PC-3 (cell line): ENCODE measurements around the gene EIF5AL1. TPM values are rescaled to one million over a fixed set of nuclear protein-coding genes. Genes with fewer than 3 reads are reported as not detected.
"Not testable (repeated sequence)": the region's sequence is repeated elsewhere in the genome, so short reads cannot be mapped to it uniquely, and the experiment has no call there.

ENCODE experiments used
- ATAC-seq: fragments of 200-7000 bp; cut with Tn5 transposase; 2 replicates; pipeline ENCODE4 v1.9.1; 2020; ENCODE audit warnings: mild to moderate bottlenecking, moderate library complexity
- BruUV-seq: library from RNA; stranded (reverse); fragments of 400-500 nt; replicated peaks from 2 replicates; lab custom pipeline; 2021; lab: Mats Ljungman, UMichigan
- CTCF ChIA-PET: fragments of 300-600 bp; sonication (Branson Sonifier 250); formaldehyde crosslinking; loops from one replicate; lab custom pipeline; 2022; ENCODE audit warnings: antibody characterized with exemption; lab: Charles Lee
- POLR2A ChIA-PET: fragments of 300-600 bp; sonication (Branson Sonifier 250); formaldehyde crosslinking; loops from one replicate; lab custom pipeline; 2022; ENCODE audit warnings: antibody characterized with exemption; ENCODE audit not compliant: unreplicated experiment; lab: Charles Lee
- DNase-seq: peaks from one replicate; pipeline ENCODE4 v3.0.0-alpha.2; 2015
- H2AFZ ChIP-seq: fragments of 300-600 bp; sonication (generic); 2 replicates; pipeline ENCODE4 v1.6.0; 2016; ENCODE audit warnings: antibody characterized with exemption, low read length
- H3F3A ChIP-seq: fragments of 300-600 bp; sonication (generic); one replicate; pipeline ENCODE4 v1.6.0; 2017; ENCODE audit warnings: antibody characterized with exemption, low read length, control low read depth, mild to moderate bottlenecking; ENCODE audit not compliant: unreplicated experiment
- H3K27ac ChIP-seq: fragments of 300-600 bp; sonication (generic); 2 replicates; pipeline ENCODE4 v1.5.1; 2016; ENCODE audit warnings: mild to moderate bottlenecking, low read length
- H3K27me3 ChIP-seq: fragments of 300-600 bp; sonication (generic); 2 replicates; pipeline ENCODE4 v1.6.1; 2016; ENCODE audit warnings: low read length, mixed read lengths
- H3K36me3 ChIP-seq: fragments of 300-600 bp; sonication (generic); 2 replicates; pipeline ENCODE4 v1.6.1; 2016; ENCODE audit warnings: low read depth, mixed run types, low read length, mixed read lengths
- H3K4me1 ChIP-seq: fragments of 300-600 bp; sonication (generic); 2 replicates; pipeline ENCODE4 v1.5.1; 2016; ENCODE audit warnings: low read length; ENCODE audit not compliant: insufficient read depth
- H3K4me2 ChIP-seq: fragments of 300-600 bp; sonication (generic); 2 replicates; pipeline ENCODE4 v1.6.0; 2016; ENCODE audit warnings: low read length
- H3K4me3 ChIP-seq: fragments of 300-600 bp; sonication (generic); 2 replicates; pipeline ENCODE4 v1.5.1; 2016; ENCODE audit warnings: mild to moderate bottlenecking, low read length, mixed read lengths
- H3K79me2 ChIP-seq: fragments of 300-600 bp; sonication (generic); 2 replicates; pipeline ENCODE4 v1.6.1; 2017; ENCODE audit warnings: low read length, mixed read lengths
- H3K9ac ChIP-seq: fragments of 300-600 bp; sonication (generic); 2 replicates; pipeline ENCODE4 v1.6.0; 2016; ENCODE audit warnings: mild to moderate bottlenecking, low read length
- H3K9me2 ChIP-seq: fragments of 300-600 bp; sonication (generic); replicated peaks from 2 replicates; pipeline ENCODE4 v1.6.1; 2016; ENCODE audit warnings: mixed run types, low read length, mixed read lengths
- H3K9me3 ChIP-seq: fragments of 300-600 bp; sonication (generic); 2 replicates; pipeline ENCODE4 v1.6.1; 2016; ENCODE audit warnings: low read length, mixed read lengths
- H4K20me1 ChIP-seq: fragments of 300-600 bp; sonication (generic); 2 replicates; pipeline ENCODE4 v1.6.1; 2016; ENCODE audit warnings: low read length, mixed read lengths
- EZH2 ChIP-seq: fragments of 300-600 bp; sonication (generic); IDR thresholded peaks from one replicate; pipeline ENCODE4 v1.6.1; 2017; ENCODE audit warnings: antibody characterized with exemption, mild to moderate bottlenecking, low read length; ENCODE audit not compliant: unreplicated experiment
- EZH2phosphoT487 ChIP-seq: fragments of 300-600 bp; sonication (generic); IDR thresholded peaks from 2 replicates; pipeline ENCODE4 v1.6.1; 2018; ENCODE audit warnings: mild to moderate bottlenecking, antibody characterized with exemption, low read length, borderline replicate concordance
- intact Hi-C: fragments of 100-400 bp; cut with micrococcal nuclease; formaldehyde crosslinking; loops from 2 replicates; pipeline ENCODE4 v1.9.0; 2023
- total RNA-seq: library from RNA; depleted of rRNA; stranded (reverse); fragments of >200 nt; gene quantifications from 2 replicates; pipeline ENCODE4 v1.2.3, GENCODE V29; 2014
- TF ChIP-seq, protein P1 (sequence below): fragments of 300-600 bp; sonication (generic); conservative IDR thresholded peaks from 2 replicates; pipeline ENCODE4 v1.5.1; 2017; ENCODE audit warnings: antibody characterized with exemption, low read depth, mild to moderate bottlenecking, low read length

EIF5AL1 gene
- total RNA-seq, 1 experiment from 2014 or later = 0.51 TPM

DNA sequence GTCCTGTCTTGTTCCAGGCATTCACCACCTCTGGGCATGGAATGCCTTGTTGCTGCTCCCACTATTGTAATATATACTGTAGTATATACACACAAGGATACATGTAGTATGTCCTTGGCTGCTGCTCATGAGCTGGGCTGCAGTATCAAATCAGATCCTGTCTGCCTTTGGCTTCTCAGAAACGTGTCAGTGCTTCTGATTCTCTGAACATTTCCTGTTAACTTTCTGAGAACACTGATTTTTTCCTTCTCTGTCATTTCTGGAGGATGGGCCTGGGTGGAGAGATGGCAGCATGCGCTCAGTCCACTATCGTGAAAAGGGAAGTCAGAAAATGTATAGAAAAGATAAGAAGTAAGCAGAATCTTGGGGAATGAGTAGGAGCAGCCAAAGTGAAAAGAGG lies 35.6 kb downstream of the EIF5AL1 start:
- POLR2A ChIA-PET = no interaction called here
- Histone ChIP-seq H2AFZ (no peak overlapping the region), H3K4me2 (no peak overlapping the region), H3K9ac (no peak overlapping the region), H3K9me2 (no peaks in the 10 kb centered on the region), H3K4me3 (no peak overlapping the region), H3K9me3 (no peaks in the 10 kb centered on the region), H3K4me1 (no peaks in the 10 kb centered on the region), H3F3A (no peaks in the 10 kb centered on the region), H3K79me2 (no peaks in the 10 kb centered on the region), H4K20me1 (no peaks in the 10 kb centered on the region), H3K27me3 (no peaks in the 10 kb centered on the region), H3K36me3 (no peaks in the 10 kb centered on the region), H3K27ac (no peak overlapping the region)
- ATAC-seq = no peak
- BruUV-seq = no TSS peak
- TF ChIP-seq, protein P1, sequence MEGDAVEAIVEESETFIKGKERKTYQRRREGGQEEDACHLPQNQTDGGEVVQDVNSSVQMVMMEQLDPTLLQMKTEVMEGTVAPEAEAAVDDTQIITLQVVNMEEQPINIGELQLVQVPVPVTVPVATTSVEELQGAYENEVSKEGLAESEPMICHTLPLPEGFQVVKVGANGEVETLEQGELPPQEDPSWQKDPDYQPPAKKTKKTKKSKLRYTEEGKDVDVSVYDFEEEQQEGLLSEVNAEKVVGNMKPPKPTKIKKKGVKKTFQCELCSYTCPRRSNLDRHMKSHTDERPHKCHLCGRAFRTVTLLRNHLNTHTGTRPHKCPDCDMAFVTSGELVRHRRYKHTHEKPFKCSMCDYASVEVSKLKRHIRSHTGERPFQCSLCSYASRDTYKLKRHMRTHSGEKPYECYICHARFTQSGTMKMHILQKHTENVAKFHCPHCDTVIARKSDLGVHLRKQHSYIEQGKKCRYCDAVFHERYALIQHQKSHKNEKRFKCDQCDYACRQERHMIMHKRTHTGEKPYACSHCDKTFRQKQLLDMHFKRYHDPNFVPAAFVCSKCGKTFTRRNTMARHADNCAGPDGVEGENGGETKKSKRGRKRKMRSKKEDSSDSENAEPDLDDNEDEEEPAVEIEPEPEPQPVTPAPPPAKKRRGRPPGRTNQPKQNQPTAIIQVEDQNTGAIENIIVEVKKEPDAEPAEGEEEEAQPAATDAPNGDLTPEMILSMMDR = no peak
- TF ChIP-seq EZH2phosphoT487 (no peak), EZH2 (no peak)
- CTCF ChIA-PET = no interaction called here
- intact Hi-C loops = no loop called here
- no peak for DNase-seq

DNA sequence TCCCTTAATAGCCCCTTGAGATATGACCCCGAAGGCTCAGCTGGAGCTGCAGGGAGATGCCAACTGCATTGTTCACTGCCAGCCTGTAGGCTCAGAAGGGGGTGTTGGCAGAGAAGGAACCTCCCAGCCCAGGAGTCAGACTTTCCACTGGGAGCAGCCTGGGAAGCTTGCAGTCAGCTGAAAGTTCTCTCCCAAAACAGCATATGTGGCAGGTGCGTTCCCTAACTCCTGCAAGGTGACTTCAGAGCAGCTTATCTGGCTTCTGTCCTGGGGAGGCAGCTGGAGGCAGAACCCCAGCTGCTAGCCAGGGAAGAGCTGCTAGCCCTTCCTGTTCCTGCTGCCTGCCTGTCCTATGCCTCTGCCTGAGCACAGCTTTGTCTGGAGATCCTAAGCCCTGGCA lies 39.8 kb downstream of the EIF5AL1 start:
- TF ChIP-seq EZH2phosphoT487 (no peak), EZH2 (no peak)
- TF ChIP-seq, protein P1 = no peak
- intact Hi-C loops = no loop called here
- no peaks in the 10 kb centered on the region for H3F3A ChIP-seq
- CTCF ChIA-PET = no interaction called here
- H3K4me2 ChIP-seq = no peak overlapping the region
- H3K79me2 ChIP-seq = no peaks in the 10 kb centered on the region
- no peak overlapping the region for H3K27ac ChIP-seq
- no peak overlapping the region for H3K4me3 ChIP-seq
- no peak overlapping the region for H3K9ac ChIP-seq
- H2AFZ ChIP-seq = no peak overlapping the region
- no peaks in the 10 kb centered on the region for H4K20me1 ChIP-seq
- no peaks in the 10 kb centered on the region for H3K36me3 ChIP-seq
- no peaks in the 10 kb centered on the region for H3K9me3 ChIP-seq
- ATAC-seq (no peak), DNase-seq (no peak)
- H3K27me3 ChIP-seq = no peaks in the 10 kb centered on the region
- no peaks in the 10 kb centered on the region for H3K4me1 ChIP-seq
- H3K9me2 ChIP-seq = no peaks in the 10 kb centered on the region
- no TSS peak for BruUV-seq
- POLR2A ChIA-PET = no interaction called here

DNA sequence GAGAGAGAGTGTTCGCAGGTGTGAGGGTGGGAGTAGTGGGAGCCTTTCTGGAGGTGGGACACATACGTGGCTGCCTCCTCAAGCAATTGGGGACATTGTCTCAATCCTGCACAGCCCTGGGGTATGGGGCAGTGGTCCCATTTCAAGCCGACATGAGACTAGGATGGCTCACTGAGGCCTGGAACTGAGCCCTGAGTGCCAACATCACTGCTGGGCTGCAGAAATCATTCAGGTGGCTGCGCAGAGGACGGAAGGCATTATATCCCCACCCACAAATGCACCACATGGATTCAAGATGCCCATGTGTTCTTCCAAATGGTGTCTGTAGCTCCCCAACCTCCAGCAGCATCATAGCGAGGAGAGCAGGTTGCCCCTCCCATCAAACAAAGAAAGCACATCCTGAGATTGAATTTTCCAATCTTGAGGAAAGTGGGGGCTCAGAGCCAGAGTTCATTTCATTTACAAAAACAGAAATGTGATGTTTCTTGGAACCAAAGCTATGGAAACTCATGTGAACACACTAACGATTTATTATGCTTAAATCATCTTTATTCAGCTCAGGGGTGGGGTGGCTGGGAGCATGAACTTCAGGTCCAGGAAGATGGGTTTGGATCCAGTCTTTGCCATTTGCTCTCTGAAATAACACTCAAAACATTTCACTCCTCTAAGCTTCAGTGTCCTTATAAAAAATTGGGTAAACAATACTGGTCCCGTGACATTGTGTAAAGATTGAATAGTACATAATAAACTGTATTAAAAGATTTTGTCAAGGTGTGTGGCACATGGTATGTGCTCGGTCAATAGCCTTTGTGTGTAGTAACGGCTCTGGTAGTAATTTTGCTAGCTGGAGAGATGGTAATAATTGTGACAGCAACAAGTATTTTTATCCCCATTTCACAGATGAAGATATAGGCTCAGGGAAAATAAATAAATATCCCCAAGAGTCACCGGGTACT lies 43.3 kb downstream of the EIF5AL1 start:
- Histone ChIP-seq H3K27ac (no peak overlapping the region), H3K4me1 (no peaks in the 10 kb centered on the region), H2AFZ (no peak overlapping the region), H4K20me1 (no peaks in the 10 kb centered on the region), H3K9me2 (no peaks in the 10 kb centered on the region), H3K4me2 (no peak overlapping the region), H3K9ac (no peak overlapping the region), H3K9me3 (no peaks in the 10 kb centered on the region), H3F3A (no peaks in the 10 kb centered on the region), H3K27me3 (no peaks in the 10 kb centered on the region), H3K36me3 (no peaks in the 10 kb centered on the region), H3K79me2 (no peaks in the 10 kb centered on the region), H3K4me3 (no peak overlapping the region)
- no TSS peak for BruUV-seq
- TF ChIP-seq EZH2 (no peak), EZH2phosphoT487 (no peak)
- TF ChIP-seq, protein P1 = no peak
- no peak for ATAC-seq
- POLR2A ChIA-PET = no interaction called here
- CTCF ChIA-PET = no interaction called here
- DNase-seq = no peak
- intact Hi-C loops = no loop called here

DNA sequence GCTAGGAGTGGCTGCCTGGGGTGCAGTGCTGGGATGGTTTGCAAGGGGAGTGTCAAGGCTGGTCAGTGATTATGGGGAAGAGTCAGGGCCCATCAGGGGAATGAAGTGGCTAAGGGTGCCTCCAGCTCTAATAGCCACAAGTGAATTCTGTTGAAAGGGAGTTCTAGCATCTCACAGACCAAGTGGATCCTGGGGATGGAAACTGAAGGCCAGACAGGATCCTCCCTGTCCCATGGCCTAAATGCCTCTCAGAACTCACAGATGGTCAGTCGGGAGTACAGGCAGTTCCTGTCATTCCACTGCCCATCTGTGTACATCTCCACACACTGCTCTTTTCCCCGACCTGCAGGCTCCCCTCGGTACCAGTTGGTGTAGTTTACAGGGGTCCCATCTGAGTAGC lies 44.6 kb downstream of the EIF5AL1 start:
- POLR2A ChIA-PET = not testable (repeated sequence)

More for the DNA sequence above, 44.6 kb downstream of the EIF5AL1 start:
- ATAC-seq, H3K4me1 ChIP-seq, BruUV-seq, H3K27me3 ChIP-seq, H3K9me2 ChIP-seq, CTCF ChIA-PET, intact Hi-C loops, H2AFZ ChIP-seq, H3F3A ChIP-seq, H3K36me3 ChIP-seq, H3K79me2 ChIP-seq, H3K27ac ChIP-seq, H3K4me3 ChIP-seq, H3K4me2 ChIP-seq, DNase-seq, H3K9me3 ChIP-seq, H4K20me1 ChIP-seq, H3K9ac ChIP-seq: not testable (repeated sequence)
